ENCODE data around the gene PLK5.

Gene PLK5

GRCh38 chr19:1555487-1556389, 31.9 kb downstream of the PLK5 start:
- DNase-seq (ENCODE audit: low spot score): no peak

GRCh38 chr19:1556390-1557070, 32.7 kb downstream of the PLK5 start:
- no peak for DNase-seq (ENCODE audit: low spot score)

- DNase-seq (ENCODE audit: low spot score): no peak
Observed at GRCh38 chr19:1558552-1558951, 34.7 kb downstream of the PLK5 start.

GRCh38 chr19:1560286-1560882, 36.5 kb downstream of the PLK5 start:
- no peak for DNase-seq (ENCODE audit: low spot score)

- DNase-seq (ENCODE audit: low spot score): no peak
Observed at GRCh38 chr19:1561236-1561842, 37.5 kb downstream of the PLK5 start.

- no peak for DNase-seq (ENCODE audit: low spot score)
Observed at GRCh38 chr19:1563251-1563650, 39.4 kb downstream of the PLK5 start.

GRCh38 chr19:1566392-1567115, 42.7 kb downstream of the PLK5 start:
- peak; percentile 92 for DNase-seq (ENCODE audit: low spot score)

- DNase-seq (ENCODE audit: low spot score): peak; percentile 55
Observed at GRCh38 chr19:1567116-1567847, 43.4 kb downstream of the PLK5 start.

- DNase-seq (ENCODE audit: low spot score): peak; percentile 33
Observed at GRCh38 chr19:1567848-1568227, 44.0 kb downstream of the PLK5 start.

GRCh38 chr19:1568320-1569019, 44.6 kb downstream of the PLK5 start, which contains the start of gene MEX3D:
TSS of gene MEX3D (minus strand) at chr19:1568325. CDS start at chr19:1568058, 267 bp downstream.
- peak; percentile 99 for DNase-seq (ENCODE audit: low spot score)

GRCh38 chr19:1569997-1570396, 46.1 kb downstream of the PLK5 start:
- no peak for DNase-seq (ENCODE audit: low spot score)

- no peak for DNase-seq (ENCODE audit: low spot score)
Observed at GRCh38 chr19:1570836-1571235, 47.0 kb downstream of the PLK5 start.

- DNase-seq (ENCODE audit: low spot score): no peak
Observed at GRCh38 chr19:1571358-1571757, 47.5 kb downstream of the PLK5 start.

GRCh38 chr19:1572795-1573194, 48.9 kb downstream of the PLK5 start:
- no peak for DNase-seq (ENCODE audit: low spot score)

- DNase-seq (ENCODE audit: low spot score): no peak
Observed at GRCh38 chr19:1574354-1575136, 50.7 kb downstream of the PLK5 start.

- DNase-seq (ENCODE audit: low spot score): no peak
Observed at GRCh38 chr19:1575323-1576241, 51.7 kb downstream of the PLK5 start.

GRCh38 chr19:1576242-1577089, 52.6 kb downstream of the PLK5 start:
- DNase-seq (ENCODE audit: low spot score): no peak
